Activated CD4-positive, alpha-beta T cell treated with anti-CD3 and anti-CD28 coated beads, Interleukin-2, amount 50 U/mL, for 4 hours (primary cell): ENCODE measurements around the gene CDC7.
"Not testable (repeated sequence)": the region's sequence is repeated elsewhere in the genome, so short reads cannot be mapped to it uniquely, and the experiment has no call there.

Experiments
- DNase-seq, 2 experiments: peaks; one replicate each; pipeline ENCODE4 v3.0.0-alpha.2; 2020

CDC7 gene

GRCh38 chr1:91511386-91511785 lies 10.7 kb downstream of the CDC7 start:
- no peak for DNase-seq

- no peak for DNase-seq
Observed at GRCh38 chr1:91513160-91513559, 12.5 kb downstream of the CDC7 start.

GRCh38 chr1:91513706-91514105 lies 13.1 kb downstream of the CDC7 start:
- no peak for DNase-seq

GRCh38 chr1:91515994-91516393 lies 15.3 kb downstream of the CDC7 start:
- DNase-seq: no peak

GRCh38 chr1:91516605-91517004 lies 16.0 kb downstream of the CDC7 start:
- DNase-seq: not testable (repeated sequence)

- not testable (repeated sequence) for DNase-seq
Observed at GRCh38 chr1:91519167-91519566, 18.5 kb downstream of the CDC7 start.

GRCh38 chr1:91520942-91521507 lies 20.4 kb downstream of the CDC7 start:
- no peak for DNase-seq

- no peak for DNase-seq
Observed at GRCh38 chr1:91523482-91523881, 22.8 kb downstream of the CDC7 start.

- no peak for DNase-seq
Observed at GRCh38 chr1:91526496-91526895, 25.8 kb downstream of the CDC7 start.

GRCh38 chr1:91527266-91527765 lies 26.7 kb downstream of the CDC7 start:
- no peak for DNase-seq

- no peak for DNase-seq
Observed at GRCh38 chr1:91527781-91528180, 27.1 kb downstream of the CDC7 start.

GRCh38 chr1:91529856-91530255 lies 29.2 kb downstream of the CDC7 start:
- no peak for DNase-seq

- no peak for DNase-seq
Observed at GRCh38 chr1:91533361-91534024, 32.8 kb downstream of the CDC7 start.

GRCh38 chr1:91535441-91535840 lies 34.8 kb downstream of the CDC7 start:
- no peak for DNase-seq

- no peak for DNase-seq
Observed at GRCh38 chr1:91537281-91537986, 36.8 kb downstream of the CDC7 start.

- no peak for DNase-seq
Observed at GRCh38 chr1:91537987-91538304, 37.3 kb downstream of the CDC7 start.

GRCh38 chr1:91540910-91541309 lies 40.3 kb downstream of the CDC7 start:
- DNase-seq: no peak

- DNase-seq: no peak
Observed at GRCh38 chr1:91541918-91542533, 41.4 kb downstream of the CDC7 start.

- DNase-seq: no peak
Observed at GRCh38 chr1:91545506-91546300, 45.1 kb downstream of the CDC7 start.

GRCh38 chr1:91546301-91546581 lies 45.6 kb downstream of the CDC7 start:
- no peak for DNase-seq

- DNase-seq: no peak
Observed at GRCh38 chr1:91546876-91547275, 46.2 kb downstream of the CDC7 start.

GRCh38 chr1:91548376-91549040 lies 47.9 kb downstream of the CDC7 start:
- DNase-seq: no peak
